Astrocyte (in vitro differentiated cells and primary cell): Measurements from ENCODE around the gene TERB1. TPM values are rescaled to one million over a fixed set of nuclear protein-coding genes. Genes with fewer than 3 reads are reported as not detected.

Experiments
- DNase-seq: peaks from one replicate; pipeline ENCODE4 v3.0.0-alpha.2; 2010; ENCODE audit warnings: low read depth
- FAIRE-seq: peaks from 2 replicates; lab custom pipeline; 2011; peaks lifted over from hg19 to GRCh38; lab: Jason Lieb, UNC
- H2AFZ ChIP-seq: 2 replicates; pipeline ENCODE4 v1.6.0; 2012; ENCODE audit warnings: low read depth, low read length, inconsistent platforms
- H3K27ac ChIP-seq: 2 replicates; pipeline ENCODE4 v1.5.1; 2011; ENCODE audit warnings: low read depth, low read length, inconsistent platforms
- H3K27me3 ChIP-seq: 2 replicates; pipeline ENCODE4 v1.6.0; 2011; ENCODE audit warnings: low read length, inconsistent platforms; ENCODE audit not compliant: insufficient read depth
- H3K36me3 ChIP-seq: 2 replicates; pipeline ENCODE4 v1.5.1; 2011; ENCODE audit warnings: low read length, inconsistent platforms; ENCODE audit not compliant: insufficient read depth
- H3K4me1 ChIP-seq: 2 replicates; pipeline ENCODE4 v1.5.1; 2011; ENCODE audit warnings: low read length, inconsistent platforms; ENCODE audit not compliant: insufficient read depth
- H3K4me2 ChIP-seq: 2 replicates; pipeline ENCODE4 v1.6.0; 2012; ENCODE audit warnings: low read length, inconsistent platforms
- H3K4me3 ChIP-seq: 2 replicates; pipeline ENCODE4 v1.5.1; 2011; ENCODE audit warnings: low read depth, mild to moderate bottlenecking, low read length, inconsistent platforms; ENCODE audit not compliant: insufficient read depth
- H3K79me2 ChIP-seq: 2 replicates; pipeline ENCODE4 v1.6.0; 2012; ENCODE audit warnings: mild to moderate bottlenecking, low read length, inconsistent platforms; ENCODE audit not compliant: insufficient read depth
- H3K9ac ChIP-seq: 2 replicates; pipeline ENCODE4 v1.6.0; 2012; ENCODE audit warnings: mild to moderate bottlenecking, low read length, inconsistent platforms
- H3K9me3 ChIP-seq: 2 replicates; pipeline ENCODE4 v1.5.1; 2012; ENCODE audit warnings: low read depth, mild to moderate bottlenecking, low read length, inconsistent platforms; ENCODE audit not compliant: insufficient read depth
- H4K20me1 ChIP-seq: 2 replicates; pipeline ENCODE4 v1.6.0; 2012; ENCODE audit warnings: low read length, inconsistent platforms; ENCODE audit not compliant: insufficient read depth
- H3K27ac Mint-ChIP-seq: one replicate; pipeline ENCODE4 v1.8.0; 2021; ENCODE audit warnings: mild to moderate bottlenecking, mixed read lengths; ENCODE audit not compliant: unreplicated experiment
- H3K27me3 Mint-ChIP-seq: one replicate; pipeline ENCODE4 v1.8.0; 2021; ENCODE audit warnings: low read depth, mixed read lengths; ENCODE audit not compliant: unreplicated experiment
- H3K36me3 Mint-ChIP-seq: one replicate; pipeline ENCODE4 v1.8.0; 2021; ENCODE audit warnings: low read depth, mixed read lengths; ENCODE audit not compliant: unreplicated experiment
- H3K4me1 Mint-ChIP-seq: one replicate; pipeline ENCODE4 v1.8.0; 2021; ENCODE audit warnings: low read depth, mixed read lengths; ENCODE audit not compliant: unreplicated experiment
- H3K4me3 Mint-ChIP-seq: one replicate; pipeline ENCODE4 v1.8.0; 2021; ENCODE audit warnings: mild to moderate bottlenecking, moderate library complexity, mixed read lengths; ENCODE audit not compliant: unreplicated experiment
- H3K9me3 Mint-ChIP-seq: one replicate; pipeline ENCODE4 v1.8.0; 2021; ENCODE audit warnings: mild to moderate bottlenecking, mixed read lengths; ENCODE audit not compliant: unreplicated experiment
- EZH2 ChIP-seq: IDR thresholded peaks from 2 replicates; pipeline ENCODE4 v1.6.1; 2012; ENCODE audit warnings: mild to moderate bottlenecking, low read length, inconsistent platforms; ENCODE audit not compliant: insufficient read depth
- total RNA-seq: library from RNA; stranded (reverse); gene quantifications from 2 replicates; pipeline ENCODE4 v1.2.1, GENCODE V29; 2021
- TF ChIP-seq, protein P1 (sequence below): IDR thresholded peaks from 2 replicates; pipeline ENCODE4 v1.5.1; 2011; ENCODE audit warnings: low read depth, mild to moderate bottlenecking, inconsistent platforms, low read length, moderate library complexity; ENCODE audit not compliant: insufficient read depth

TERB1 gene
- total RNA-seq, 1 donor from 2014 or later = 0.16 TPM

DNA sequence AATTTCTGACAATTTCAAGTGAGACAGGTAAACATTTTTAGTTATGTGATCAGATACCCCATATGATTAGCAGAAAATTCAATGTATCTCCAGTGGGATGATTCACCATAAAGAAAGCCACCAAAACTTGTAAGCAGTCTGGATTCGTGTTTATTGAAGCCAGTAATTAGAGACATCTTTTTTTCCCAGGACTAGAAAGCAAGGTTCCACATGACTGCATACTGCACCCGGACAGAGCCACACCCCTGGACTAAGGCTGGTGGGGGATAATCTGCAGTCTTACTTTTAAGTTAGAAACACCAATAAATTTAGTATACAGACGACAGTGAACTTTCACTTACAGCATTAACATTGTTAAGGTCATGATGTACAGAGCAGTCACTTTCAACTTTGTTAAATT, 80.6 kb downstream of the TERB1 start:
- no peak overlapping the region for H3K4me2 ChIP-seq
- peaks cover 43% of the 10 kb centered on the region for H3K36me3 ChIP-seq
- Mint-ChIP-seq H3K27ac (no peak overlapping the region), H3K36me3 (peaks cover 28% of the 10 kb centered on the region), H3K4me3 (no peak overlapping the region), H3K4me1 (peaks cover 13% of the 10 kb centered on the region), H3K9me3 (no peaks in the 10 kb centered on the region), H3K27me3 (no peaks in the 10 kb centered on the region)
- H3K4me1 ChIP-seq = peaks cover 6% of the 10 kb centered on the region
- no peak overlapping the region for H2AFZ ChIP-seq
- H4K20me1 ChIP-seq = peaks cover 20% of the 10 kb centered on the region
- H3K79me2 ChIP-seq = no peaks in the 10 kb centered on the region
- no peak overlapping the region for H3K9ac ChIP-seq
- H3K9me3 ChIP-seq = no peaks in the 10 kb centered on the region
- FAIRE-seq (peak; percentile 9), DNase-seq (no peak)
- no peak overlapping the region for H3K27ac ChIP-seq
- TF ChIP-seq, protein P1, sequence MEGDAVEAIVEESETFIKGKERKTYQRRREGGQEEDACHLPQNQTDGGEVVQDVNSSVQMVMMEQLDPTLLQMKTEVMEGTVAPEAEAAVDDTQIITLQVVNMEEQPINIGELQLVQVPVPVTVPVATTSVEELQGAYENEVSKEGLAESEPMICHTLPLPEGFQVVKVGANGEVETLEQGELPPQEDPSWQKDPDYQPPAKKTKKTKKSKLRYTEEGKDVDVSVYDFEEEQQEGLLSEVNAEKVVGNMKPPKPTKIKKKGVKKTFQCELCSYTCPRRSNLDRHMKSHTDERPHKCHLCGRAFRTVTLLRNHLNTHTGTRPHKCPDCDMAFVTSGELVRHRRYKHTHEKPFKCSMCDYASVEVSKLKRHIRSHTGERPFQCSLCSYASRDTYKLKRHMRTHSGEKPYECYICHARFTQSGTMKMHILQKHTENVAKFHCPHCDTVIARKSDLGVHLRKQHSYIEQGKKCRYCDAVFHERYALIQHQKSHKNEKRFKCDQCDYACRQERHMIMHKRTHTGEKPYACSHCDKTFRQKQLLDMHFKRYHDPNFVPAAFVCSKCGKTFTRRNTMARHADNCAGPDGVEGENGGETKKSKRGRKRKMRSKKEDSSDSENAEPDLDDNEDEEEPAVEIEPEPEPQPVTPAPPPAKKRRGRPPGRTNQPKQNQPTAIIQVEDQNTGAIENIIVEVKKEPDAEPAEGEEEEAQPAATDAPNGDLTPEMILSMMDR = no peak
- no peak for TF ChIP-seq EZH2
- H3K27me3 ChIP-seq = no peaks in the 10 kb centered on the region
- H3K4me3 ChIP-seq = no peak overlapping the region

DNA sequence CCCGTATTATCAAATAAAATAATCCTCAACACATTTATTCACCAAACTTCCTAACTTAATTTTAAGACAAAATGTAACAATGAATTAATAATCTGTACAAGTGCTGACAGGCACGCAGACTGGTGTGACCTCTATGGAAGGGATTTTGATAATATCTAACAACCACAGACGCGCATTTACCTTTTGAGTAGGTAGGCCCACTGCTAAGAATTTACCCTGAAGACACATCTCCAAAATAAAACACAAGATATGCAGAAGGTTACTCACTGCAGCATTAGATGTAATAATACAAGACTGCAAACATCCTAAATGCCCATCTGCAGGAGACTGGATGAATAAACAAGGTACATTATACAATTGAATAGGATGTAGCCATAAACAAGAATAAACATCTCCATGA, 82.1 kb downstream of the TERB1 start:
- Histone ChIP-seq H3K9ac (no peak overlapping the region), H3K27me3 (no peaks in the 10 kb centered on the region), H3K36me3 (peaks cover 32% of the 10 kb centered on the region), H3K79me2 (no peaks in the 10 kb centered on the region), H4K20me1 (peaks cover 16% of the 10 kb centered on the region), H3K4me3 (no peak overlapping the region), H3K4me1 (peaks cover 6% of the 10 kb centered on the region), H3K9me3 (no peaks in the 10 kb centered on the region), H3K4me2 (no peak overlapping the region), H3K27ac (no peak overlapping the region), H2AFZ (no peak overlapping the region)
- H3K27me3 Mint-ChIP-seq = no peaks in the 10 kb centered on the region
- DNase-seq (no peak), FAIRE-seq (peak; percentile 29)
- peaks cover 19% of the 10 kb centered on the region for H3K36me3 Mint-ChIP-seq
- no peak overlapping the region for H3K27ac Mint-ChIP-seq
- H3K4me3 Mint-ChIP-seq = no peak overlapping the region
- H3K9me3 Mint-ChIP-seq = no peaks in the 10 kb centered on the region
- peaks cover 13% of the 10 kb centered on the region for H3K4me1 Mint-ChIP-seq
- TF ChIP-seq EZH2 = no peak
- TF ChIP-seq, protein P1 = no peak

DNA sequence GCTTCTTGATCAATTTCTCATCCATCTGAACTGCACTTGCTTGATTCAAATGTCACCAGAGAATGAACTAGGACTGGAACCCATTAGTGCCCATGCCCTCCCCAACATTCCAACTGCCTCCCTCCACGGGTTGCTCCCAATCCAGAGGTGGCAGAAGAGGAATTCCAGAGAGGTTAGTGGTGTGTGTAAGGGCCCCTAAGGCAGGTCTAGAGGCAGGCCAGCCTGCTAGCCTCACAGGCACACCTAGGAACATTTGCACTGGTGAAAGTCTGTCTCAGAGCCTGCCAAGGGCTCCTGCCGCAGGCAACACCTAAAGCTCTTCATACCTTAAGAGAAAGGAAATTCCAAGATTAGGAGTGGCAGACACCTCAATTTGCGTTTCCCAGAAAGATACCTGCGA, 83.6 kb downstream of the TERB1 start:
- H4K20me1 ChIP-seq = peaks cover 14% of the 10 kb centered on the region
- no peak overlapping the region for H2AFZ ChIP-seq
- H3K27ac ChIP-seq = peak overlapping the region; percentile 67
- Mint-ChIP-seq H3K27me3 (no peaks in the 10 kb centered on the region), H3K4me1 (peaks cover 13% of the 10 kb centered on the region), H3K36me3 (peaks cover 11% of the 10 kb centered on the region), H3K4me3 (no peak overlapping the region), H3K9me3 (no peaks in the 10 kb centered on the region), H3K27ac (no peak overlapping the region)
- H3K4me3 ChIP-seq = no peak overlapping the region
- H3K4me1 ChIP-seq = peaks cover 6% of the 10 kb centered on the region
- no peak overlapping the region for H3K4me2 ChIP-seq
- no peaks in the 10 kb centered on the region for H3K79me2 ChIP-seq
- peaks cover 17% of the 10 kb centered on the region for H3K36me3 ChIP-seq
- TF ChIP-seq, protein P1 = no peak
- no peak for TF ChIP-seq EZH2
- H3K9ac ChIP-seq = no peak overlapping the region
- DNase-seq (no peak), FAIRE-seq (no peak)
- H3K9me3 ChIP-seq = no peaks in the 10 kb centered on the region
- H3K27me3 ChIP-seq = no peaks in the 10 kb centered on the region
